Suprapubic skin (tissue), 3 donors: Measurements from ENCODE around the gene SLC39A9.

Experiments used
- EP300 ChIP-seq: sonication (generic); formaldehyde crosslinking; IDR thresholded peaks from one replicate; pipeline ENCODE4 v1.6.1; 2017; ENCODE audit warnings: antibody characterized with exemption
- POLR2A ChIP-seq, 2 donors: fragments of 450-650 bp; IDR thresholded peaks; one replicate each; pipeline ENCODE4 v1.6.1; 2017; ENCODE audit warnings: antibody characterized with exemption in 2 of 2, mild to moderate bottlenecking in 2 of 2, moderate library complexity in 2 of 2
- TF ChIP-seq, protein P1 (sequence below), 2 donors: fragments of 200-600 bp in 1 of 2; fragments of 450-650 bp in 1 of 2; sonication (generic) in 1 of 2; IDR thresholded peaks; one replicate each; pipeline ENCODE4 v1.5.1; 2016 to 2019; ENCODE audit warnings: antibody characterized with exemption in 2 of 2, mild to moderate bottlenecking in 1 of 2, moderate library complexity in 1 of 2

DNA sequence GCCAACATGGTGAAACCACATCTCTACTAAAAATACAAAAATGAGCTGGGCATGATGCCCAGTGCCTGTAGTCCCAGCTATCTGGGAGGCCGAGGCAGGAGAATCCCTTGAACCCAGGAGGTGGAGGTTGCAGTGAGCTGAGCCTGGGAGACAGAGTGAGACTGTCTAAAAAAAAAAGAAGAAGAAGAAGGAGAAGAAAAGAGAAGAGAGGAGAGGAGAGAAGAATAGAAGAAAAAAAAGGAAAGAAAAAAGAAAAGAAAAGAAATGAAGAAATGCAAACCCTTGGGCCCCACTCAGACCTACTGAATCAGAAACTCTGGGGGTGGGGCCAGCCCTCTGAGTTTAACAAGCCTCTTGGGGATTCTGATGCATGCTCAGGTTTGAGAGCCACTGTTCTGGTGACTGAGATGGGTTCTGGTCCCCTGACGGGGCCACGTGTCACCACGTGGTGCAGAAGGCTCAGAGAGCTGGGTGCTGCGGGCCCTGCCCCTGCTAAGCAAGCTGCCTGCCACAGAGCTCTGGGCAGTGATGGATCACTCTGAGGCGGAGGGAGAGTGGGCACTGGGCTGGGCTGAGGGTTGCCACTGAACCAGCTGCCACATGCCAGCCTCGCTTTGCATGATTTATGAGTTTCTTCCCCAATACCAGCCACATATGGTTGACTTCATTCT, 37.9 kb upstream of the SLC39A9 start:
- TF ChIP-seq EP300 (no peak), POLR2A (IDR thresholded peaks at IDR 0.05) (no peak)
- TF ChIP-seq, protein P1, sequence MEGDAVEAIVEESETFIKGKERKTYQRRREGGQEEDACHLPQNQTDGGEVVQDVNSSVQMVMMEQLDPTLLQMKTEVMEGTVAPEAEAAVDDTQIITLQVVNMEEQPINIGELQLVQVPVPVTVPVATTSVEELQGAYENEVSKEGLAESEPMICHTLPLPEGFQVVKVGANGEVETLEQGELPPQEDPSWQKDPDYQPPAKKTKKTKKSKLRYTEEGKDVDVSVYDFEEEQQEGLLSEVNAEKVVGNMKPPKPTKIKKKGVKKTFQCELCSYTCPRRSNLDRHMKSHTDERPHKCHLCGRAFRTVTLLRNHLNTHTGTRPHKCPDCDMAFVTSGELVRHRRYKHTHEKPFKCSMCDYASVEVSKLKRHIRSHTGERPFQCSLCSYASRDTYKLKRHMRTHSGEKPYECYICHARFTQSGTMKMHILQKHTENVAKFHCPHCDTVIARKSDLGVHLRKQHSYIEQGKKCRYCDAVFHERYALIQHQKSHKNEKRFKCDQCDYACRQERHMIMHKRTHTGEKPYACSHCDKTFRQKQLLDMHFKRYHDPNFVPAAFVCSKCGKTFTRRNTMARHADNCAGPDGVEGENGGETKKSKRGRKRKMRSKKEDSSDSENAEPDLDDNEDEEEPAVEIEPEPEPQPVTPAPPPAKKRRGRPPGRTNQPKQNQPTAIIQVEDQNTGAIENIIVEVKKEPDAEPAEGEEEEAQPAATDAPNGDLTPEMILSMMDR (IDR thresholded peaks at IDR 0.05), result no peak
